ENCODE data around the gene CCM2L. TPM values are rescaled to one million over a fixed set of nuclear protein-coding genes. Genes with fewer than 3 reads are reported as not detected.

Gene CCM2L
- total RNA-seq, 1 donor: not detected

DNA sequence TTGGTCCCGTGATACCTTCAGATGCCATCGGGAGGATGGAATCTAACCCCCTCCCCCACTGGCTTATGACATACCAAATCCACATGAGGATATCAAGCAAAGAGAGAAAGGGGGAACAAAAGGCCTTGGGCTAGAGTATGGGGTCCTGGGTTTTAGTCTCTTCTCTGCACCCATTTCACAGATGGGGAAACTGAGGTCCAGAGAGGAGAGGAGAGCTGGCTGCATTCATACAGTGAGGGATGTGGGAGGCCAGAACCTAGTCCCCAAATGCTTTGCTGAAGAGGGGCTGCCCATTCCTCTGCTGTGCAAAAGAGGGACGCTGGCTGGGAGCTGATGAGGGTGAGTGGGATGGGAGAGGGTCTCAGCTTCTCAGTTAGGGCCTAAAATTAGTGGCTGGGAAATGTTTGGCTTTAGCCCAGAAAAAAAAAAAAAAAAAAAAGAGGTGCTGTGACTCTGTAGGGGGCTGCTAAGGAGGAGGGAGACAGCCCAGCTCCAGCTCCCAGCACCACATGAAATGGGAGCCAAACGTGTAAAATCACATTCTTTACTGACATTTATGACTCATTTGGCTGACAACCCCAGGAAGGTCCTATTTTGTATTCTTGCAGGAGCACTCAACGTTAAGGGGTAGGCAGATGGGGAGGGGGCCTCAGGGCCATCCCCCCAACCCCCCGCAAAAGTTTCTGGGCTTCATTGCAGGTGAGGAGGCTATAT is 30.4 kb upstream of the CCM2L start:
- Histone ChIP-seq H3K27me3 (ENCODE audit: insufficient read depth, low read length) (peaks cover 11% of the 10 kb centered on the region), H3K4me3 (ENCODE audit: insufficient read depth, low read length) (no peak overlapping the region), H3K4me2 (ENCODE audit: insufficient read depth, low read length) (no peak overlapping the region), H3K79me2 (ENCODE audit: insufficient read depth, low read length) (no peaks in the 10 kb centered on the region), H3K36me3 (ENCODE audit: insufficient read depth, low read length) (no peaks in the 10 kb centered on the region), H2AFZ (ENCODE audit: low read length) (no peak overlapping the region), H3K4me1 (ENCODE audit: insufficient read depth, low read length) (no peaks in the 10 kb centered on the region), H3K27ac (ENCODE audit: low read depth, low read length) (no peak overlapping the region), H3K9me3 (ENCODE audit: low read depth, low read length) (no peaks in the 10 kb centered on the region), H4K20me1 (ENCODE audit: insufficient read depth, low read length) (no peaks in the 10 kb centered on the region)
- TF ChIP-seq, protein P1, sequence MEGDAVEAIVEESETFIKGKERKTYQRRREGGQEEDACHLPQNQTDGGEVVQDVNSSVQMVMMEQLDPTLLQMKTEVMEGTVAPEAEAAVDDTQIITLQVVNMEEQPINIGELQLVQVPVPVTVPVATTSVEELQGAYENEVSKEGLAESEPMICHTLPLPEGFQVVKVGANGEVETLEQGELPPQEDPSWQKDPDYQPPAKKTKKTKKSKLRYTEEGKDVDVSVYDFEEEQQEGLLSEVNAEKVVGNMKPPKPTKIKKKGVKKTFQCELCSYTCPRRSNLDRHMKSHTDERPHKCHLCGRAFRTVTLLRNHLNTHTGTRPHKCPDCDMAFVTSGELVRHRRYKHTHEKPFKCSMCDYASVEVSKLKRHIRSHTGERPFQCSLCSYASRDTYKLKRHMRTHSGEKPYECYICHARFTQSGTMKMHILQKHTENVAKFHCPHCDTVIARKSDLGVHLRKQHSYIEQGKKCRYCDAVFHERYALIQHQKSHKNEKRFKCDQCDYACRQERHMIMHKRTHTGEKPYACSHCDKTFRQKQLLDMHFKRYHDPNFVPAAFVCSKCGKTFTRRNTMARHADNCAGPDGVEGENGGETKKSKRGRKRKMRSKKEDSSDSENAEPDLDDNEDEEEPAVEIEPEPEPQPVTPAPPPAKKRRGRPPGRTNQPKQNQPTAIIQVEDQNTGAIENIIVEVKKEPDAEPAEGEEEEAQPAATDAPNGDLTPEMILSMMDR (IDR thresholded peaks at IDR 0.05; ENCODE audit: extremely low read depth, low read depth, low read length): no peak
- DNase-seq (ENCODE audit: insufficient read length, low spot score, missing footprints): no peak

DNA sequence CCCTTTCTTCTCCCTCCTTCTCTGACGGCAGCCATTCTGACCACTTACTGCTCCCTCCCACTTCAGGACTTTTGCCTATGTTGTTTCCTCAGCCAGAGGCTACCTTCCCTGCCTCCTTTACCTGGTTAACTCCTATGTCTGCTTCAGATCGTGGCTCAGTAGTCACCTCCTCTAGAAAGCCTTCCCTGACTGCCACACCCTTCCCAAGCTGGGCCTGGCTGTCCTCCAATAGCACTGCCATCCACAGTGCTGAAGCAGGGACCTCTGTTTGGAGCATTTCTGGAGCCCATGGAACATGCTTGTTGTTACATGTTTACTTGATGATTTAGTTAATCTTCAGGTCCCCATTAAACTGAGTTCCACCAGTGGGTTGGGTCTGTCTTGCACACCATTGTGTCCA is 28.5 kb upstream of the CCM2L start:
- DNase-seq (ENCODE audit: insufficient read length, low spot score, missing footprints): no peak
- no peak overlapping the region for H2AFZ ChIP-seq (ENCODE audit: low read length)
- TF ChIP-seq, protein P1 (IDR thresholded peaks at IDR 0.05; ENCODE audit: extremely low read depth, low read depth, low read length): no peak
- H3K36me3 ChIP-seq (ENCODE audit: insufficient read depth, low read length): no peaks in the 10 kb centered on the region
- H3K79me2 ChIP-seq (ENCODE audit: insufficient read depth, low read length): no peaks in the 10 kb centered on the region
- H3K4me1 ChIP-seq (ENCODE audit: insufficient read depth, low read length): no peaks in the 10 kb centered on the region
- no peaks in the 10 kb centered on the region for H4K20me1 ChIP-seq (ENCODE audit: insufficient read depth, low read length)
- H3K4me2 ChIP-seq (ENCODE audit: insufficient read depth, low read length): no peak overlapping the region
- no peak overlapping the region for H3K27ac ChIP-seq (ENCODE audit: low read depth, low read length)
- H3K27me3 ChIP-seq (ENCODE audit: insufficient read depth, low read length): peaks cover 4% of the 10 kb centered on the region
- H3K9me3 ChIP-seq (ENCODE audit: low read depth, low read length): no peaks in the 10 kb centered on the region
- no peak overlapping the region for H3K4me3 ChIP-seq (ENCODE audit: insufficient read depth, low read length)

DNA sequence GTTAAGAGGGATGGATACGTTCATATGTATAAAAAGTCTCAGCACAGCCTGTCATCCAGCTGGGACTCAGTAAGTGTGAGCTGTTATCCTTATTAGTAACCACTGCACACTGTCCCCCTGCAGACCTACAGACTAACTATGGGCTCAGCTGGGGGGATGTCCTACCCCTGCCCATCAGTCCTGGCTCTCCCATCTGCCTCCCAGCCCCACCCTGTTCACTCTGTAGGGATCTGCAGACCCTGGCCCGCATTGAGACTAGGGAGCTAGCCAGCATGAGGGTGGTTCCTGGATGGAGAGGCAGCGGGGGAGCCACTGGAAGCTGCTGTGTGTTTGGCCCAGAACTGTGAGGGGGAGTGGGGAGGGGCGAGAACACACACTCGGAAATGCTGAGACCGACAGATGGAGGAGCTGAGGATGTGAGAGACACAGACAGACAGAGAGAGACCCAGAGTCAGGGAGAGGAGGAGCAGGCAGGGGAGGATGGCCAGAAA is 25.2 kb upstream of the CCM2L start:
- no peak overlapping the region for H3K4me2 ChIP-seq (ENCODE audit: insufficient read depth, low read length)
- H3K36me3 ChIP-seq (ENCODE audit: insufficient read depth, low read length): no peaks in the 10 kb centered on the region
- H3K9me3 ChIP-seq (ENCODE audit: low read depth, low read length): no peaks in the 10 kb centered on the region
- no peak overlapping the region for H3K4me3 ChIP-seq (ENCODE audit: insufficient read depth, low read length)
- no peaks in the 10 kb centered on the region for H4K20me1 ChIP-seq (ENCODE audit: insufficient read depth, low read length)
- no peaks in the 10 kb centered on the region for H3K27me3 ChIP-seq (ENCODE audit: insufficient read depth, low read length)
- no peaks in the 10 kb centered on the region for H3K4me1 ChIP-seq (ENCODE audit: insufficient read depth, low read length)
- H3K27ac ChIP-seq (ENCODE audit: low read depth, low read length): no peak overlapping the region
- TF ChIP-seq, protein P1 (IDR thresholded peaks at IDR 0.05; ENCODE audit: extremely low read depth, low read depth, low read length): no peak
- no peaks in the 10 kb centered on the region for H3K79me2 ChIP-seq (ENCODE audit: insufficient read depth, low read length)
- H2AFZ ChIP-seq (ENCODE audit: low read length): no peak overlapping the region
- no peak for DNase-seq (ENCODE audit: insufficient read length, low spot score, missing footprints)

DNA sequence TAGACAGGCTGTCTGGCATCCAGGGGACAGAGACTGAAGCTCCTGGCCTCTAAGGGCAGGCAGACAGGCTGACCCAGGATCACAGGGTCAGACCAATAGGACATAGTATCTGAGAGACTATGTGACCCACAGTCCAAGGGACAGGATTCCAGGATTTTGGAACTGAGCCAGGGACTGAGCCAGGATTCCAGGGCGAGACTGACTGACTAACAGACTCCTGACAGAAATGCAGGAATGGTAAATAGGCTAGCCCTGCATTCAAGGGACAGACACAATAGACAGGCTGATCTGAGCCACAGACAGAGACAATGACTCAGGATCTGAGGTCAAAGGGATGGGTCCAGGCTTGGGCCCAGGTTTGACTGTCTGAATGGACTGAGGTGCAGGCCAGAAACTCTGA is 22.5 kb upstream of the CCM2L start:
- Histone ChIP-seq H3K27ac (ENCODE audit: low read depth, low read length) (no peak overlapping the region), H3K4me2 (ENCODE audit: insufficient read depth, low read length) (no peak overlapping the region), H4K20me1 (ENCODE audit: insufficient read depth, low read length) (no peaks in the 10 kb centered on the region), H2AFZ (ENCODE audit: low read length) (no peak overlapping the region), H3K9me3 (ENCODE audit: low read depth, low read length) (no peaks in the 10 kb centered on the region), H3K4me3 (ENCODE audit: insufficient read depth, low read length) (no peak overlapping the region), H3K79me2 (ENCODE audit: insufficient read depth, low read length) (no peaks in the 10 kb centered on the region), H3K4me1 (ENCODE audit: insufficient read depth, low read length) (no peaks in the 10 kb centered on the region), H3K27me3 (ENCODE audit: insufficient read depth, low read length) (no peaks in the 10 kb centered on the region), H3K36me3 (ENCODE audit: insufficient read depth, low read length) (no peaks in the 10 kb centered on the region)
- TF ChIP-seq, protein P1 (IDR thresholded peaks at IDR 0.05; ENCODE audit: extremely low read depth, low read depth, low read length): no peak
- DNase-seq (ENCODE audit: insufficient read length, low spot score, missing footprints): no peak

All from osteoblast (primary cell).